Measurements from ENCODE around the gene OXA1L. TPM values are rescaled to one million over a fixed set of nuclear protein-coding genes. Genes with fewer than 3 reads are reported as not detected.
"Not testable (repeated sequence)": the region's sequence is repeated elsewhere in the genome, so short reads cannot be mapped to it uniquely, and the experiment has no call there.

OXA1L gene
- total and polyA plus RNA-seq, 2 of the 13 experiments (the other 11 are each of a cell fraction or from before 2014, with no cell fraction given), result 230 to 589 TPM

GRCh38 chr14:22776849-22777248 lies 10.4 kb downstream of the OXA1L start:
- H3K9me3 ChIP-seq (ENCODE audit: low read length); H3K27me3 ChIP-seq (ENCODE audit: control insufficient read depth in 1 of 2, insufficient read depth in 2 of 2, low read length in 2 of 2); H3K9ac ChIP-seq (ENCODE audit: insufficient read depth, low read depth, low read length); H2AFZ ChIP-seq (ENCODE audit: low read length); BruUV-seq (replicated peaks); H3K4me3 ChIP-seq (replicated peaks in 1 of 3; ENCODE audit: insufficient read depth in 1 of 3, low read depth in 2 of 3, low read length in 3 of 3); ATAC-seq; H3K27ac ChIP-seq (ENCODE audit: extremely low read length, insufficient read depth, low read length); H3K4me2 ChIP-seq (ENCODE audit: low read depth, low read length); POLR2A ChIA-PET; DNase-seq (ENCODE audit: low spot score); H3K36me3 ChIP-seq (replicated peaks in 1 of 2; ENCODE audit: control insufficient read depth in 1 of 2, insufficient read depth in 2 of 2, low read length in 2 of 2); H4K20me1 ChIP-seq (ENCODE audit: insufficient read depth, low read length); FAIRE-seq; H3K79me2 ChIP-seq (ENCODE audit: insufficient read depth, low read length): not testable (repeated sequence)
- CTCF ChIA-PET (ENCODE audit: low intra/inter-chr PET ratio, low total read pairs), result interaction anchor here (1.1 to 5.1 kb wide), 7 partner anchors 42 to 220 kb away, joined by 3 to 123 read pairs (median 9); no protein-coding TSS in a partner anchor
- in situ Hi-C loops (cut with HindIII; ENCODE audit: extremely low pct_ligation_motif_present, low pct_unique_long_range_greater_than_20kb), result loop anchor here (10.0 kb wide), 1 partner anchor 78 kb away; no protein-coding TSS in a partner anchor
- 89% methylated on average over 8 of the region's 8 CpGs for WGBS (ENCODE audit: low lambda C conversion rate)
- peaks cover 19% of the 10 kb centered on the region for H3K4me1 ChIP-seq (ENCODE audit: insufficient read depth, low read length)
- intact Hi-C loops (cut with micrococcal nuclease; ENCODE audit: unreplicated experiment), result loop anchor here (1.0 to 2.0 kb wide), 4 partner anchors 42 to 123 kb away; partner anchors contain the start of gene MRPL52
- TF ChIP-seq ZNF33A (CRISPR knock-in tag; IDR thresholded peaks at IDR 0.05; ENCODE audit: borderline replicate concordance) (0 out of 2 replicates have a peak, but pooled peaks have one; percentile 65), ZNF350 (CRISPR knock-in tag; IDR thresholded peaks at IDR 0.05; ENCODE audit: borderline replicate concordance, low read depth) (0 out of 2 replicates have a peak, but pooled peaks have one; percentile 21)

DNA sequence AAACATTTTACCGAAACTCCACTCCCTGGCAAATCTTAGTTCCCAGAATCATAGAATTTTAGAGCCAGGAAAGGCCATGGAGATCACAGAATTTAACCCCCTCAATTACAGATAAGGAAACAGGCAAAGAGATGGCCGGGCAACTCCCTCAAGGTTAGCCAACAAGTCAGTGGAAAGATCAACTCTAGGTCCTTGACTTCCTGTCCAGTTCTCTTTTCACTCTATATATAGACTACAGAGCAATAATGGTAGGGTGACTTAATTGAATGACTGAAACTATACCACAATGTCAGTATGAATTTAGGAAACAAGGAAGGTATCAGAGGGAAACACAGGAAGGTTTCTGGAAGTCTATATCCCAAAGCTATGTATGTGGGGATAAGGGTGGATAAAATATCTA lies 11.6 kb downstream of the OXA1L start:
- H3K27ac ChIP-seq (ENCODE audit: extremely low read length, insufficient read depth, low read length), result no peak overlapping the region
- no peak for ATAC-seq
- no peak for DNase-seq (ENCODE audit: low spot score)
- intact Hi-C loops (cut with micrococcal nuclease; ENCODE audit: unreplicated experiment), result no loop called here
- no peaks in the 10 kb centered on the region for H3K9me3 ChIP-seq (ENCODE audit: low read length)
- no peaks in the 10 kb centered on the region for H4K20me1 ChIP-seq (ENCODE audit: insufficient read depth, low read length)
- no peaks in the 10 kb centered on the region for H3K79me2 ChIP-seq (ENCODE audit: insufficient read depth, low read length)
- peaks cover 13% of the 10 kb centered on the region for H3K4me1 ChIP-seq (ENCODE audit: insufficient read depth, low read length)
- WGBS (ENCODE audit: low lambda C conversion rate), result 71% methylated on average over 2 of the region's 2 CpGs
- CTCF ChIA-PET (ENCODE audit: low intra/inter-chr PET ratio, low total read pairs), result interaction anchor here (1.1 to 5.1 kb wide), 8 partner anchors 40 to 221 kb away, joined by 3 to 123 read pairs (median 8); no protein-coding TSS in a partner anchor
- H3K4me2 ChIP-seq (ENCODE audit: low read depth, low read length), result no peak overlapping the region
- no peak overlapping the region for H3K4me3 ChIP-seq (replicated peaks in 1 of 3; ENCODE audit: insufficient read depth in 1 of 3, low read depth in 2 of 3, low read length in 3 of 3)
- H3K36me3 ChIP-seq (replicated peaks in 1 of 2; ENCODE audit: control insufficient read depth in 1 of 2, insufficient read depth in 2 of 2, low read length in 2 of 2), result peaks cover 3 to 4% of the 10 kb centered on the region in 2 experiments; a peak in 1 of 5 replicates
- no peak overlapping the region for H3K9ac ChIP-seq (ENCODE audit: insufficient read depth, low read depth, low read length)
- in situ Hi-C loops (cut with HindIII; ENCODE audit: extremely low pct_ligation_motif_present, low pct_unique_long_range_greater_than_20kb), result loop anchor here (10.0 kb wide), 1 partner anchor 77 kb away; no protein-coding TSS in a partner anchor
- no peak overlapping the region for H2AFZ ChIP-seq (ENCODE audit: low read length)
- 0 out of 2 replicates have a peak, but pooled peaks have one; percentile 34 for TF ChIP-seq ATF1 (CRISPR knock-in tag; IDR thresholded peaks at IDR 0.05)
- no peak for TF ChIP-seq ZBTB10 (CRISPR knock-in tag; IDR thresholded peaks at IDR 0.05; ENCODE audit: borderline replicate concordance)
- TF ChIP-seq ZFP1 (CRISPR knock-in tag; IDR thresholded peaks at IDR 0.05), result 0 out of 2 replicates have a peak, but pooled peaks have one; percentile 7
- BruUV-seq (replicated peaks), result no TSS peak
- FAIRE-seq, result no peak
- H3K27me3 ChIP-seq (ENCODE audit: control insufficient read depth in 1 of 2, insufficient read depth in 2 of 2, low read length in 2 of 2), result no peaks in the 10 kb centered on the region
- POLR2A ChIA-PET, result interaction anchor here (2.1 kb wide), 1 partner anchor 11 kb away, joined by 10 read pairs; the partner anchor contains the start of gene OXA1L

All from HepG2 (cell line).